ENCODE data around the gene CDHR2.

DNA sequence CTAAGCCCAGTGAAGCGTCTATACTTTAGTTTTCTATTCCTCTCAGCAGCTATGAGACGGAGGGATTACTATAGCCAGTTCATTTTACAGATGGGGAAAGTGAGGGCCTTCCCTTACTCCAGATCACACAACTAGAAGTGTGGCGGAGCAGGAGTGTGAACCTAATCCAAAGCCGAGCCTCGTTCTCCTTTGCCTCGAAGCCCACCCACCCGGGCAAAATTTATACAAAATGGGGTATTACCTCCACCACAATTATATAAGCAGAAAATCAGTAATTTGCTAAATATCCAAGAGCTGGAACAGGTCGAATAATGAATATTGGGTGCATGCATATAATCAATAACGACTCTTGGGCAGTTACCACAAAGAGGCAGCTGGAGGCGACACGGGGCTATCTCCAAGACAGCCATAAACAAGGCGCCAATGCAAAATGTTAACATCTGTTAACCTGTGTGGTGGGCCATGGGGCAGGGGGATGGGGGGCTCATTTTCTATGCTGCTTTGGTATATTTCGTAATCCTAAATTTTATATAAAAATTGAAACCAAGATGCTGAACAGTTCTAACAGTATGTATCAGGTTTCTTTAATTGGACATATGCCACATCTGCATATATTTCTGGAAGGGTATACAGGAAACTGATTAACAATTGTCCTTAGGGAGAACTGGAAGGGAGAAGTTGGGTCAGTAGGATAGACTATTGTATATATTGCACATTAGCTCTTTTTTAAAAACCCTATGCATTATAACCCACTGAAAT is 10.7 kb upstream of the CDHR2 start:
- TF ChIP-seq TAF1 (IDR thresholded peaks at IDR 0.05; ENCODE audit: low read depth) (no peak), TEAD4 (IDR thresholded peaks at IDR 0.05) (no peak), CEBPB (IDR thresholded peaks at IDR 0.05) (no peak), FOXM1 (IDR thresholded peaks at IDR 0.05; ENCODE audit: borderline replicate concordance, low read depth) (no peak), TCF12 (IDR thresholded peaks at IDR 0.05; ENCODE audit: low read depth) (no peak)
- TF ChIP-seq, protein P1, sequence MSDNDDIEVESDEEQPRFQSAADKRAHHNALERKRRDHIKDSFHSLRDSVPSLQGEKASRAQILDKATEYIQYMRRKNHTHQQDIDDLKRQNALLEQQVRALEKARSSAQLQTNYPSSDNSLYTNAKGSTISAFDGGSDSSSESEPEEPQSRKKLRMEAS (IDR thresholded peaks at IDR 0.05) = no peak
